ENCODE results near the gene SLC5A10. TPM values are rescaled to one million over a fixed set of nuclear protein-coding genes. Genes with fewer than 3 reads are reported as not detected.

The SLC5A10 gene
- polyA plus RNA-seq, 3 donors, result 0.10 to 0.17 (median 0.12) TPM

DNA sequence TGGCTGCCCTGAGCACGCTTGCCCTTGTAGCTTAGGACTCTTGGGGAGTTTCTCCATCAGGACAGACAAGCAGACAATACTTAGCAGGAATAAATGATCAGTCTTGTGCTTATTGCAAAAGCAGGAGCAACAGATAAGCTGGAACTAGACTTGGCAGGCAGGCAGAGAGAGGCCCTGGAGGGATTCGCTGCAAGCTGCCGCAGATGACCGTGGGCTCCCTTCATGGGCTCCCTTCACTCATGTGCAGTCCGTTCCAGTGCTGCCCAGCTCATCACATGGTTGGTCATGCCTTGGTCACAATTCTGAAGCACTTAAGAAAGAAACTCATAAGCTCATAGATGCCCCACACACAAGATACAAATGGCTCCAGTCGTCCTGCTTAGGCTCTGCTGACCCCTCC lies 2.4 kb upstream of the SLC5A10 start:
- no peaks in the 10 kb centered on the region for H3K9me3 Mint-ChIP-seq
- H2AFZ ChIP-seq (ENCODE audit: insufficient read depth, low read depth, low read length, poor library complexity, severe bottlenecking), result no peak overlapping the region
- no peaks in the 10 kb centered on the region for H3K4me1 ChIP-seq (ENCODE audit: control insufficient read depth in 1 of 2, insufficient read depth in 2 of 2, low read length in 2 of 2)
- H3K9ac ChIP-seq (ENCODE audit: insufficient read depth, low read length, poor library complexity, severe bottlenecking), result no peak overlapping the region
- no peaks in the 10 kb centered on the region for H3K36me3 ChIP-seq (replicated peaks in 1 of 2; ENCODE audit: control insufficient read depth in 1 of 2, insufficient read depth in 2 of 2, low read length in 2 of 2)
- no peaks in the 10 kb centered on the region for H3K9me3 ChIP-seq (replicated peaks in 1 of 2; ENCODE audit: control insufficient read depth in 1 of 2, insufficient read depth in 1 of 2, low read length in 2 of 2)
- H3K27ac Mint-ChIP-seq, result no peak overlapping the region
- no peak overlapping the region for H3K4me3 ChIP-seq (replicated peaks in 1 of 3; ENCODE audit: low read depth in 2 of 3, low read length in 3 of 3)
- H4K20me1 ChIP-seq (ENCODE audit: insufficient read depth, low read length), result no peaks in the 10 kb centered on the region
- DNase-seq, result no peak
- intact Hi-C loops (cut with micrococcal nuclease), result no loop called here
- H3K79me2 ChIP-seq (ENCODE audit: insufficient read depth, low read length), result no peaks in the 10 kb centered on the region
- H3K36me3 Mint-ChIP-seq, result no peaks in the 10 kb centered on the region
- H3K27ac ChIP-seq (ENCODE audit: low read depth in 1 of 2, low read length in 2 of 2), result no peak overlapping the region
- H3K4me1 Mint-ChIP-seq, result peaks cover 4% of the 10 kb centered on the region
- no peak overlapping the region for H3K4me3 Mint-ChIP-seq
- 78% methylated on average over 6 of the region's 6 CpGs for WGBS (ENCODE audit: insufficient coverage)
- TF ChIP-seq, protein P1, sequence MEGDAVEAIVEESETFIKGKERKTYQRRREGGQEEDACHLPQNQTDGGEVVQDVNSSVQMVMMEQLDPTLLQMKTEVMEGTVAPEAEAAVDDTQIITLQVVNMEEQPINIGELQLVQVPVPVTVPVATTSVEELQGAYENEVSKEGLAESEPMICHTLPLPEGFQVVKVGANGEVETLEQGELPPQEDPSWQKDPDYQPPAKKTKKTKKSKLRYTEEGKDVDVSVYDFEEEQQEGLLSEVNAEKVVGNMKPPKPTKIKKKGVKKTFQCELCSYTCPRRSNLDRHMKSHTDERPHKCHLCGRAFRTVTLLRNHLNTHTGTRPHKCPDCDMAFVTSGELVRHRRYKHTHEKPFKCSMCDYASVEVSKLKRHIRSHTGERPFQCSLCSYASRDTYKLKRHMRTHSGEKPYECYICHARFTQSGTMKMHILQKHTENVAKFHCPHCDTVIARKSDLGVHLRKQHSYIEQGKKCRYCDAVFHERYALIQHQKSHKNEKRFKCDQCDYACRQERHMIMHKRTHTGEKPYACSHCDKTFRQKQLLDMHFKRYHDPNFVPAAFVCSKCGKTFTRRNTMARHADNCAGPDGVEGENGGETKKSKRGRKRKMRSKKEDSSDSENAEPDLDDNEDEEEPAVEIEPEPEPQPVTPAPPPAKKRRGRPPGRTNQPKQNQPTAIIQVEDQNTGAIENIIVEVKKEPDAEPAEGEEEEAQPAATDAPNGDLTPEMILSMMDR (IDR thresholded peaks at IDR 0.05), result no peak
- H3K4me2 ChIP-seq (replicated peaks; ENCODE audit: extremely low read depth, low read length, poor library complexity, severe bottlenecking), result no peak overlapping the region
- H3K27me3 ChIP-seq (ENCODE audit: control insufficient read depth in 2 of 2, insufficient read depth in 2 of 2, low read length in 2 of 2), result no peaks in the 10 kb centered on the region
- peaks cover 3 to 7% (median 5%) of the 10 kb centered on the region in 3 donors for H3K27me3 Mint-ChIP-seq (ENCODE audit: low read depth in 3 of 3)

DNA sequence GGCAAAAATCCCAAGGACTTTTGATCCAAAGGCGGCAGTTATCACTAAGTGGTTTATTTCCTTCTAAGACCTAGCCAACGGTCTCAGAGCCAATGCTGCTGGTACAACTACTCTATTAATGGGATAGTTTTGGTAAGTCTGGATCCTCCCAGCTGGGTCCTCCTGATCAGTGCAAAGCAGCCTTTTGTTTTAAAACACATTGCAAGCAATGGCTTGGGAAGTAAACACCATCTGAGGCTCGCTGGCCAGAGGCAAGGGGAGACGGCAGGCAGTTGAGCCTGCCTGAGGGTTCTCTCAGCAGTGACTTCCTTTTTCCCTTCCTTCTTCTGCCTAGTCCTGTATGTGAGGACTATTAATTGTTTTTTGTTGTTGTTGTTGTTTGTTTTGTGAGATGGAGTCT lies 1.6 kb upstream of the SLC5A10 start:
- TF ChIP-seq, protein P1 (IDR thresholded peaks at IDR 0.05), result no peak
- Histone ChIP-seq H3K9ac (ENCODE audit: insufficient read depth, low read length, poor library complexity, severe bottlenecking) (no peak overlapping the region), H3K9me3 (replicated peaks in 1 of 2; ENCODE audit: control insufficient read depth in 1 of 2, insufficient read depth in 1 of 2, low read length in 2 of 2) (no peaks in the 10 kb centered on the region), H3K4me1 (ENCODE audit: control insufficient read depth in 1 of 2, insufficient read depth in 2 of 2, low read length in 2 of 2) (no peaks in the 10 kb centered on the region), H3K36me3 (replicated peaks in 1 of 2; ENCODE audit: control insufficient read depth in 1 of 2, insufficient read depth in 2 of 2, low read length in 2 of 2) (no peaks in the 10 kb centered on the region), H3K4me2 (replicated peaks; ENCODE audit: extremely low read depth, low read length, poor library complexity, severe bottlenecking) (no peak overlapping the region), H3K27ac (ENCODE audit: low read depth in 1 of 2, low read length in 2 of 2) (no peak overlapping the region), H3K4me3 (replicated peaks in 1 of 3; ENCODE audit: low read depth in 2 of 3, low read length in 3 of 3) (no peak overlapping the region), H4K20me1 (ENCODE audit: insufficient read depth, low read length) (no peaks in the 10 kb centered on the region), H2AFZ (ENCODE audit: insufficient read depth, low read depth, low read length, poor library complexity, severe bottlenecking) (no peak overlapping the region), H3K27me3 (ENCODE audit: control insufficient read depth in 2 of 2, insufficient read depth in 2 of 2, low read length in 2 of 2) (no peaks in the 10 kb centered on the region), H3K79me2 (ENCODE audit: insufficient read depth, low read length) (no peaks in the 10 kb centered on the region)
- no CpG with 5 or more reads among the region's 4 CpGs for WGBS (ENCODE audit: insufficient coverage)
- Mint-ChIP-seq H3K4me3 (no peak overlapping the region), H3K4me1 (peaks cover 4% of the 10 kb centered on the region), H3K36me3 (no peaks in the 10 kb centered on the region), H3K27me3 (ENCODE audit: low read depth in 3 of 3) (peaks cover 3 to 6% (median 5%) of the 10 kb centered on the region in 3 donors), H3K9me3 (no peaks in the 10 kb centered on the region), H3K27ac (peak overlapping the region in 1 of 7 donors; percentile 48)
- intact Hi-C loops (cut with micrococcal nuclease), result loop anchor here in 1 of 2 donors (10.0 kb wide), 1 partner anchor 54 kb away; the partner anchor contains the start of gene FAM83G
- no peak for DNase-seq
